AG09319 (cell line): ENCODE measurements around the gene AURKB.

ENCODE experiments used
- DNase-seq: peaks from one replicate; pipeline ENCODE4 v3.0.0-alpha.2; 2010; ENCODE audit warnings: low read depth; ENCODE audit errors: extremely low read depth
- TF ChIP-seq, protein P1 (sequence below): IDR thresholded peaks from 2 replicates; pipeline ENCODE4 v1.5.1; 2011; ENCODE audit warnings: low read depth, mild to moderate bottlenecking, inconsistent platforms, low read length, moderate library complexity

AURKB gene

DNA sequence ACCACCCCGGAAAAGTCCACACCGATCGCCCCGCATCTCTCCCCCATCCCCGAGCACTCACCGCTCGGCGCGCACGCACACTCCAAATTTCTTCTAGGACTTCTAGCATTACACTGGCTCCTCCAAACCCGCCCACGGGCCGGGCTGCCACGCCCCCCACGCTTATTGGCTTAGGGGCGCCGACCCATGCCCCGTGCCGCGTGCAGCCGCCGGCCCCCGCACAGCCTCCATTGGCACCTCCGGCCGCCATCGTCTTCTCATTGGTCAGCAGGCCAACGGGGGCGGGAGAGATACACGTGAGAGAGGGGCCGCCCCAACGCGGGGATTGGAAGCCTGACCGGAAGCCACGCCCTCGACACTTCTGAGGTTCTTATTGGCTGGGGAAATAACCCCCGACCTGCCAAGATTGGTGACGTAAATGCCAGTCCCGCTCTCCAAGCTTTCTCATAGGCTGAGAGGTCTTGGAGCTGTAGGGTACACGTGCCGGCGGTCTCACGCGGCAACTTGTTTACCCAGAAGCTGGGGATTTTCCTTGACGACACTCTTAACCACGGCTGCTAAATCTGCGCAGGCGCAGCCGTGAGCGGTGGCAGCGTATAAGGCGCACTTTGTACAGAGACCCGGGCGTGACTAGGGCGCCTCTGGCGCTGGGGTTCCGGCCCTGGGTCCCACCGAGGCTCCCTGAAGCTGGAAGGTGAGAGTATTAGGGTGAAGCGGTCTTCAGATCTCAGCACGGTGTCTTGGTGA, 54.0 kb downstream of the AURKB start:
- TF ChIP-seq, protein P1, sequence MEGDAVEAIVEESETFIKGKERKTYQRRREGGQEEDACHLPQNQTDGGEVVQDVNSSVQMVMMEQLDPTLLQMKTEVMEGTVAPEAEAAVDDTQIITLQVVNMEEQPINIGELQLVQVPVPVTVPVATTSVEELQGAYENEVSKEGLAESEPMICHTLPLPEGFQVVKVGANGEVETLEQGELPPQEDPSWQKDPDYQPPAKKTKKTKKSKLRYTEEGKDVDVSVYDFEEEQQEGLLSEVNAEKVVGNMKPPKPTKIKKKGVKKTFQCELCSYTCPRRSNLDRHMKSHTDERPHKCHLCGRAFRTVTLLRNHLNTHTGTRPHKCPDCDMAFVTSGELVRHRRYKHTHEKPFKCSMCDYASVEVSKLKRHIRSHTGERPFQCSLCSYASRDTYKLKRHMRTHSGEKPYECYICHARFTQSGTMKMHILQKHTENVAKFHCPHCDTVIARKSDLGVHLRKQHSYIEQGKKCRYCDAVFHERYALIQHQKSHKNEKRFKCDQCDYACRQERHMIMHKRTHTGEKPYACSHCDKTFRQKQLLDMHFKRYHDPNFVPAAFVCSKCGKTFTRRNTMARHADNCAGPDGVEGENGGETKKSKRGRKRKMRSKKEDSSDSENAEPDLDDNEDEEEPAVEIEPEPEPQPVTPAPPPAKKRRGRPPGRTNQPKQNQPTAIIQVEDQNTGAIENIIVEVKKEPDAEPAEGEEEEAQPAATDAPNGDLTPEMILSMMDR, result peak; percentile 8; the same call in 1 of the 2 replicates
- DNase-seq, result peak; percentile 100

DNA sequence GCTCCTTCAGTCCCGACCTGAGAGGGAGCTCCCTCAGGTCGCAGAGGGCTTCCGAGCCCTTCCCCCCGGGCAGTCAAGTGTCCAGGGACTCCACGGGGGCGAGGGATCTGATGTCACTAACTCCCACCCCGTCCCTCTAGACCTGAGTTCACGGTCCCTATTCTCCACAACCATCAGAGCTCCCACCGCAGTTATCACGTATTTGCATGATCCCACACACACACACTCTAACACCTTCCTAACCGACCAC, 54.5 kb downstream of the AURKB start:
- no peak for DNase-seq

DNA sequence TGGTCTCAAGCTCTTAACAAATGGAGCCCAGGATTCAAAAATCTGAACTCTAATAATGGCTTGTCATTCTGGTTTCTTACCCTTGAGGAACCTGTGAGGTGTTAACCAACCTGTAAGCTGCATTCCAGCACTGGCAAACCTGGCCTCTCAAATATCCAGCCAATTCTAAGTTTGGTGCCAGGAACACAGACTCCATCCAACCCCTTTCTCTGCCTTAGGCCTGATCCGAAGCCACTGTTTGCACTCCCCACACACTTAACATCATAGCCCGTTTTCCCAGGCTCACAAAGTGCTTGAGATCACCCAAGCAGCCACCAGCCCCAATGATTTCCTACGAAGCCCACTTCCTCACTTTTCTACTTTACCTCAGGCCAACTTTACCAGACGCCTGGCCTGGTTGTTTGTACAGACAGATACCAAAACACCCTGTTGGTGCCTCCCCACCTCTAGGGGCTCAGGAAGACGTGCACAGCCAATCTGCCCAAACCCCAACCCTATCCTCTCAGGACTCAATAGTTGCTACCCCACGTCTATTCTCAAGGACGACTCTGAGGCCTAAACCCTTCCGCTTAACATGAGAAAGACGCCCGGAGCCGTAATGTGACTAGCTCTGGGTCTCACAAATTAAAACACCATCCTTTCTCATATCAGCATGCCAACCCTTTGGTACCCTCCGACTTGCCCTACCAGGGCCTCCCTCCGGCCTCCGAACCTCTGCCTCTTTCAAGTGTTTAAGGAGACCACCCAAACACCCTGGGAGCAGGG, 55.0 kb downstream of the AURKB start:
- TF ChIP-seq, protein P1, result no peak
- DNase-seq, result no peak

More for the DNA sequence above, 54.5 kb downstream of the AURKB start:
- TF ChIP-seq, protein P1, result no peak
